ENCODE results near the gene BCR. TPM values are rescaled to one million over a fixed set of nuclear protein-coding genes. Genes with fewer than 3 reads are reported as not detected.
A peak's percentile ranks its signal among the peaks of the same experiment; 100 is the strongest.

BCR gene
- total and polyA plus RNA-seq, 2 of the 4 experiments (the other 2 are of a cell fraction), result 28.9 to 44.6 TPM

DNA sequence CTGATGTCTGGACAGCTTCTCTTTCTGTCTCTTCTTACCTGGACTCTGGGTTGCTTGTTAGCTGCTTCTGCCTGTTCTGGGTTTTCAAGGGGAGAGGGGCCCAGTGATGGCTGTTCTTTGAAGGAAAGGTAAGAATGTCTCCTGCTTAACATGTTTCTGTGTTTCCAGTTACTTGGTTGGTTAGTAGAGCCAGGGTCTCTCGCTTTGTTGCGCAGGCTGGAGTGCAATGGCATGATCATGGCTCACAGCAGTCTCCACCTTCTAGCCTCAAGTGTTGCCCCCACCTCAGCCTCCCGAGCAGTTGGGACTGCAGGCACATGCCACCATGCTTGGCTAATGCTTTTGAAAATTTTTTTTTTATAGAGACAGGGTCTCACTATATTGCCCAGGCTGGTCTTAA is 126.6 kb downstream of the BCR start:
- no peak overlapping the region for H3K56ac ChIP-seq (ENCODE audit: extremely low read depth, insufficient read depth, low read length)
- H2AK5ac ChIP-seq (ENCODE audit: low read depth, low read length), result peak overlapping the region; percentile 82
- H3K23ac ChIP-seq (ENCODE audit: low read depth, low read length), result no peak overlapping the region
- H3K79me1 ChIP-seq (ENCODE audit: low read depth in 1 of 2, low read length in 2 of 2), result 0 out of 4 replicates have a peak, but pooled peaks cover 0 to 3% of the 10 kb centered on the region in 2 experiments
- no CpG with 5 or more reads among the region's 3 CpGs for WGBS, 2 experiments (ENCODE audit: extremely low coverage in 2 of 2, insufficient read length in 1 of 2)
- peak overlapping the region; percentile 77 for H2AK9ac ChIP-seq (replicated peaks; ENCODE audit: low read depth, low read length, poor library complexity)
- no peak overlapping the region for H3K9ac ChIP-seq (ENCODE audit: low read depth, low read length)
- intact Hi-C loops (cut with micrococcal nuclease), result no loop called here
- H3K18ac ChIP-seq (ENCODE audit: low read depth, low read length), result no peak overlapping the region
- no peak for ATAC-seq (ENCODE audit: low read depth)
- no peak for DNase-seq
- H3K4me2 ChIP-seq (ENCODE audit: low read depth, low read length), result no peak overlapping the region
- no peak overlapping the region for H2BK15ac ChIP-seq (ENCODE audit: low read depth, low read length)
- peak overlapping the region in 1 of 2 experiments; percentile 3; a peak in 1 of 4 replicates for H4K8ac ChIP-seq (ENCODE audit: low read depth in 2 of 2, low read length in 2 of 2)
- H2BK5ac ChIP-seq (ENCODE audit: low read depth, low read length, poor library complexity, severe bottlenecking), result peak overlapping the region; percentile 21
- H3K4ac ChIP-seq (ENCODE audit: low read depth, low read length), result 0 out of 2 replicates have a peak overlapping the region, but pooled peaks have one; percentile 43
- peaks cover 5% of the 10 kb centered on the region; the same call in 1 of the 2 replicates for H3K36me3 ChIP-seq (ENCODE audit: control insufficient read depth, insufficient read depth, low read length)
- in situ Hi-C loops (cut with MboI; ENCODE audit: low sequenced_read_pairs), result no loop called here
- H4K5ac ChIP-seq (ENCODE audit: low read depth, low read length), result no peak overlapping the region
- no peak overlapping the region for H3K4me3 ChIP-seq (ENCODE audit: insufficient read depth, low read depth, low read length)
- CTCF ChIA-PET, result interaction anchor here (1.3 to 1.6 kb wide), 2 partner anchors 17 to 79 kb away, joined by 4 to 5 read pairs; no protein-coding TSS in a partner anchor
- POLR2A ChIA-PET (ENCODE audit: unreplicated experiment), result no interaction called here
- no peaks in the 10 kb centered on the region for H3K27me3 ChIP-seq (ENCODE audit: control insufficient read depth, insufficient read depth, low read length)
- H3K4me1 ChIP-seq (ENCODE audit: control insufficient read depth, insufficient read depth, low read length), result peaks cover 16% of the 10 kb centered on the region
- H2BK20ac ChIP-seq (ENCODE audit: low read depth, low read length), result peak overlapping the region; percentile 9; the same call in 1 of the 2 replicates
- no peak for TF ChIP-seq RCOR1 (IDR thresholded peaks at IDR 0.05; ENCODE audit: insufficient replicate concordance, low read length)
- no peak for TF ChIP-seq ELK1 (IDR thresholded peaks at IDR 0.05; ENCODE audit: borderline replicate concordance, low read depth, low read length)
- TF ChIP-seq RFX5 (IDR thresholded peaks at IDR 0.05; ENCODE audit: low read depth, low read length), result no peak
- no peak for TF ChIP-seq RAD21 (IDR thresholded peaks at IDR 0.05; ENCODE audit: low read length)
- no peak for TF ChIP-seq POLR2A (IDR thresholded peaks at IDR 0.05; ENCODE audit: low read depth, low read length)
- TF ChIP-seq MAZ (IDR thresholded peaks at IDR 0.05; ENCODE audit: borderline replicate concordance, low read depth, low read length), result no peak
- TF ChIP-seq CHD1 (IDR thresholded peaks at IDR 0.05; ENCODE audit: low read depth, low read length), result no peak
- TF ChIP-seq, protein P1, sequence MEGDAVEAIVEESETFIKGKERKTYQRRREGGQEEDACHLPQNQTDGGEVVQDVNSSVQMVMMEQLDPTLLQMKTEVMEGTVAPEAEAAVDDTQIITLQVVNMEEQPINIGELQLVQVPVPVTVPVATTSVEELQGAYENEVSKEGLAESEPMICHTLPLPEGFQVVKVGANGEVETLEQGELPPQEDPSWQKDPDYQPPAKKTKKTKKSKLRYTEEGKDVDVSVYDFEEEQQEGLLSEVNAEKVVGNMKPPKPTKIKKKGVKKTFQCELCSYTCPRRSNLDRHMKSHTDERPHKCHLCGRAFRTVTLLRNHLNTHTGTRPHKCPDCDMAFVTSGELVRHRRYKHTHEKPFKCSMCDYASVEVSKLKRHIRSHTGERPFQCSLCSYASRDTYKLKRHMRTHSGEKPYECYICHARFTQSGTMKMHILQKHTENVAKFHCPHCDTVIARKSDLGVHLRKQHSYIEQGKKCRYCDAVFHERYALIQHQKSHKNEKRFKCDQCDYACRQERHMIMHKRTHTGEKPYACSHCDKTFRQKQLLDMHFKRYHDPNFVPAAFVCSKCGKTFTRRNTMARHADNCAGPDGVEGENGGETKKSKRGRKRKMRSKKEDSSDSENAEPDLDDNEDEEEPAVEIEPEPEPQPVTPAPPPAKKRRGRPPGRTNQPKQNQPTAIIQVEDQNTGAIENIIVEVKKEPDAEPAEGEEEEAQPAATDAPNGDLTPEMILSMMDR (conservative IDR thresholded peaks at IDR 0.05; ENCODE audit: low read depth, low read length), result no peak
- no peak for TF ChIP-seq BHLHE40 (IDR thresholded peaks at IDR 0.05; ENCODE audit: low read depth, low read length)
- TF ChIP-seq NFE2L2 (IDR thresholded peaks at IDR 0.05; ENCODE audit: low read depth, low read length), result no peak
- TF ChIP-seq MXI1 (IDR thresholded peaks at IDR 0.05; ENCODE audit: borderline replicate concordance, low read depth, low read length), result no peak
- BruUV-seq (replicated peaks), result no TSS peak
- H4K91ac ChIP-seq (ENCODE audit: insufficient read depth, low read depth, low read length), result no peak overlapping the region
- H2AFZ ChIP-seq (replicated peaks; ENCODE audit: low read length, poor library complexity), result no peak overlapping the region
- no peak overlapping the region for H2BK120ac ChIP-seq (ENCODE audit: low read depth, low read length)
- peak overlapping the region; percentile 59; the same call in 1 of the 2 replicates for H3K14ac ChIP-seq (replicated peaks; ENCODE audit: low read depth, low read length)
- H3K9me3 ChIP-seq (ENCODE audit: control insufficient read depth, insufficient read depth, low read length), result no peaks in the 10 kb centered on the region
- H3K27ac ChIP-seq (ENCODE audit: insufficient read depth, low read length), result no peak overlapping the region
- peaks cover 13% of the 10 kb centered on the region for H3K9me1 ChIP-seq (ENCODE audit: insufficient read depth, low read length)
- dilution Hi-C loops (cut with HindIII; ENCODE audit: low sequenced_read_pairs, unreplicated experiment), result no loop called here
- H4K20me1 ChIP-seq (ENCODE audit: insufficient read depth, low read length), result peaks cover 5% of the 10 kb centered on the region

All from IMR-90 (cell line).